ENCODE data around the gene TBL1Y.
"Not testable (repeated sequence)": the region's sequence is repeated elsewhere in the genome, so short reads cannot be mapped to it uniquely, and the experiment has no call there.

DNA sequence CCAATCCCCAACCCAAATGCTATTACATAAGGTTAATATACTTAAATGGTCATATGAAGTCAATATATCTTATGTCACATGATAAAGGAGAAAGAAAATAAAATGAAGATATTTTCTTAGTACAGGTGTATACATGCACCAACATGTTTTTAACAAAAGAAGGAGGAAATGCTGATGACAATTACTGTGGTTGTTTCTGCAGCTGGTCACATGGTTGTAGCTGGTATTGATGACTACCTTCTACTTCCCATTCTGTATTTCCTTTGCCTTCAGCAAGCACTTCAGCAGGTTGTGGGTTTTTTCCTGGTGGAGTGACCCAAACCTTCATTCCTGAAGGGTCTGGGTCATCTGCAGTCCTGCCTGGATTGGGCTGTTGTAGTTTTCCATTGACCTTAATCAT is 8.4 kb upstream of the TBL1Y start:
- not testable (repeated sequence) for TF ChIP-seq POLR2AphosphoS5 (IDR thresholded peaks at IDR 0.05)
- TF ChIP-seq, protein P1, sequence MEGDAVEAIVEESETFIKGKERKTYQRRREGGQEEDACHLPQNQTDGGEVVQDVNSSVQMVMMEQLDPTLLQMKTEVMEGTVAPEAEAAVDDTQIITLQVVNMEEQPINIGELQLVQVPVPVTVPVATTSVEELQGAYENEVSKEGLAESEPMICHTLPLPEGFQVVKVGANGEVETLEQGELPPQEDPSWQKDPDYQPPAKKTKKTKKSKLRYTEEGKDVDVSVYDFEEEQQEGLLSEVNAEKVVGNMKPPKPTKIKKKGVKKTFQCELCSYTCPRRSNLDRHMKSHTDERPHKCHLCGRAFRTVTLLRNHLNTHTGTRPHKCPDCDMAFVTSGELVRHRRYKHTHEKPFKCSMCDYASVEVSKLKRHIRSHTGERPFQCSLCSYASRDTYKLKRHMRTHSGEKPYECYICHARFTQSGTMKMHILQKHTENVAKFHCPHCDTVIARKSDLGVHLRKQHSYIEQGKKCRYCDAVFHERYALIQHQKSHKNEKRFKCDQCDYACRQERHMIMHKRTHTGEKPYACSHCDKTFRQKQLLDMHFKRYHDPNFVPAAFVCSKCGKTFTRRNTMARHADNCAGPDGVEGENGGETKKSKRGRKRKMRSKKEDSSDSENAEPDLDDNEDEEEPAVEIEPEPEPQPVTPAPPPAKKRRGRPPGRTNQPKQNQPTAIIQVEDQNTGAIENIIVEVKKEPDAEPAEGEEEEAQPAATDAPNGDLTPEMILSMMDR (IDR thresholded peaks at IDR 0.05 in 8 of 11, conservative IDR thresholded peaks at IDR 0.05 in 3 of 11), result not testable (repeated sequence)
